NT2/D1 (cell line): ENCODE data around the gene POMT2.

Experiments used
- DNase-seq: peaks from one replicate; pipeline ENCODE4 v3.0.0-alpha.2; 2011; ENCODE audit warnings: low read depth, low spot score
- H3K27me3 ChIP-seq: 2 replicates; pipeline ENCODE4 v1.6.0; 2011; ENCODE audit warnings: mild to moderate bottlenecking; ENCODE audit not compliant: insufficient read length, insufficient read depth
- H3K36me3 ChIP-seq: 2 replicates; pipeline ENCODE4 v1.6.1; 2011; ENCODE audit warnings: mild to moderate bottlenecking, low read length, mixed read lengths; ENCODE audit not compliant: insufficient read depth, insufficient read length
- H3K4me1 ChIP-seq: 2 replicates; pipeline ENCODE4 v1.5.1; 2011; ENCODE audit not compliant: insufficient read depth, insufficient read length
- H3K4me3 ChIP-seq: 2 replicates; pipeline ENCODE4 v1.5.1; 2011; ENCODE audit warnings: low read depth; ENCODE audit not compliant: insufficient read length
- H3K9ac ChIP-seq: 2 replicates; pipeline ENCODE4 v1.6.0; 2011; ENCODE audit warnings: low read depth; ENCODE audit not compliant: insufficient read length
- H3K9me3 ChIP-seq: 2 replicates; pipeline ENCODE4 v1.5.1; 2011; ENCODE audit warnings: mild to moderate bottlenecking, low read length; ENCODE audit not compliant: insufficient read depth
- SUZ12 ChIP-seq: IDR thresholded peaks from 2 replicates; pipeline ENCODE4 v1.6.1; 2011; ENCODE audit not compliant: insufficient read length, insufficient read depth; ENCODE audit errors: extremely low read depth
- YY1 ChIP-seq: IDR thresholded peaks from 2 replicates; pipeline ENCODE4 v1.6.1; 2011; ENCODE audit not compliant: insufficient read length, insufficient read depth
- ZNF274 ChIP-seq: IDR thresholded peaks from 2 replicates; pipeline ENCODE4 v1.6.1; 2011; ENCODE audit warnings: mild to moderate bottlenecking, low read depth, low read length

POMT2 gene

DNA sequence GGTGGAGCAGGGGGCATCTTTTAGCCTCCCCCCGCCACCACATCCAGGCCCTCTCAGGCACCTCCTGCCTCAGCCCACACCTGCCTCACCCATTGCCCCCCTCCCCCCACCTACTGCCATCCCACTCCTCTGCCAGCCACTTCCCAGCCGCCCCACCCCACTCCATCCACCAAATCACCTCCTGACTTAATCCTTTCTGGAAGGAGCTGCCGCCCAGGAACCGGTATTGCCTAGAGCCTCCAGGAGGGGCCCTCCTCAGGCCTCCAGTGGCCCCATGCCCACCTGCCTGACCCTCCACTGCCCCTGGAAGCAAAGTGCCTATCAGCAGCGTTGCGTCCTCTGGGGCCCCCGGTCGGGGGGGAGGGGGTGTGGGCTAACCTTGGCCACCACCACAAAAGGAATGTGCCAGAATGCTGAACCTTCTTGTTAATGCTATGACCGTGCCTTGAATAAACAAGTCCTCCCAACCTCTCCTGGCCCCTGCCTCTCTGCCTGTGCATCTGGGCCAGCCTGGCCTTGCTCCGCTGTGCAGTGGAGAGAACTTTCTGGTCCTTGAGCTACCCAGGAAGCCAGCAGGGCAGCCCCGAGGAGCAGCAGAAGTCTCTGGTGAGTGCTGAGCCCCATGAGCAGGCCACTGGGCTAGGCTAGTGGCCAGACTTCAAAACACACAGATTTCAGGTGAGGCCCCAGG, 61.5 kb downstream of the POMT2 start:
- H3K9me3 ChIP-seq = no peaks in the 10 kb centered on the region
- TF ChIP-seq ZNF274 = no peak
- TF ChIP-seq SUZ12 = no peak
- no peak for TF ChIP-seq YY1
- H3K4me3 ChIP-seq = no peak overlapping the region
- no peak for DNase-seq
- H3K36me3 ChIP-seq = no peaks in the 10 kb centered on the region
- no peak overlapping the region for H3K9ac ChIP-seq
- peaks cover 4% of the 10 kb centered on the region for H3K27me3 ChIP-seq
- H3K4me1 ChIP-seq = peaks cover 4% of the 10 kb centered on the region

- H3K36me3 ChIP-seq = no peaks in the 10 kb centered on the region
- no peak overlapping the region for H3K4me3 ChIP-seq
- peaks cover 4% of the 10 kb centered on the region for H3K27me3 ChIP-seq
- TF ChIP-seq YY1 (no peak), SUZ12 (no peak), ZNF274 (no peak)
- H3K9me3 ChIP-seq = no peaks in the 10 kb centered on the region
- H3K4me1 ChIP-seq = peaks cover 4% of the 10 kb centered on the region
- no peak for DNase-seq
- no peak overlapping the region for H3K9ac ChIP-seq
Measured at GRCh38 chr14:77258566-77258965, 62.1 kb downstream of the POMT2 start.

DNA sequence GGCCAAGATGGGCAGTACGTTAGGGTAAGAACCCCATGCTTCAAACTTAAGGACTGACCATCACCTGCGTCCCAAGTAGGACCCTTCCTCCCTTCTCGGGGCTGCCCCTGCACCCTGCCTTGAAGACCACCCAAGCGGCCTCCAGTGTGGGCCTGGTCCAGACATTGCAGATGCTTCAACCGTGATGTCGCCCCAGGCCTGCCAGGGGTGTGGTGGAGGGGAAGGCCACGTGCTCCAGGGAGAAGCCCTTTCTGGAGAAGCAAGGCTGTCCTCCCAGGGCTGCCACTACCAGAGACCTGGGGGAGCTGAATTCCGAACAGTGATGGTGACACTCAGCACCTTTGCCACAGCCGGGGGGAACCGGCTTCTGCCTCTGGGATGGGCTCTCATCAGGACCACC, 63.0 kb downstream of the POMT2 start:
- Histone ChIP-seq H3K4me1 (peaks cover 4% of the 10 kb centered on the region), H3K4me3 (no peak overlapping the region), H3K27me3 (no peaks in the 10 kb centered on the region), H3K9ac (no peak overlapping the region), H3K9me3 (no peaks in the 10 kb centered on the region), H3K36me3 (no peaks in the 10 kb centered on the region)
- DNase-seq = no peak
- no peak for TF ChIP-seq ZNF274
- no peak for TF ChIP-seq SUZ12
- no peak for TF ChIP-seq YY1

- DNase-seq = no peak
- Histone ChIP-seq H3K4me3 (no peak overlapping the region), H3K9ac (no peak overlapping the region), H3K36me3 (no peaks in the 10 kb centered on the region), H3K27me3 (no peaks in the 10 kb centered on the region), H3K4me1 (peaks cover 4% of the 10 kb centered on the region), H3K9me3 (no peaks in the 10 kb centered on the region)
- TF ChIP-seq YY1 (no peak), SUZ12 (no peak), ZNF274 (no peak)
Measured at GRCh38 chr14:77256694-77257093, 64.0 kb downstream of the POMT2 start.

GRCh38 chr14:77253333-77254190, 67.1 kb downstream of the POMT2 start:
- TF ChIP-seq SUZ12 = no peak
- peaks cover 5% of the 10 kb centered on the region for H3K36me3 ChIP-seq
- DNase-seq = no peak
- H3K9me3 ChIP-seq = no peaks in the 10 kb centered on the region
- H3K9ac ChIP-seq = no peak overlapping the region
- no peaks in the 10 kb centered on the region for H3K4me1 ChIP-seq
- H3K4me3 ChIP-seq = no peak overlapping the region
- no peaks in the 10 kb centered on the region for H3K27me3 ChIP-seq

DNA sequence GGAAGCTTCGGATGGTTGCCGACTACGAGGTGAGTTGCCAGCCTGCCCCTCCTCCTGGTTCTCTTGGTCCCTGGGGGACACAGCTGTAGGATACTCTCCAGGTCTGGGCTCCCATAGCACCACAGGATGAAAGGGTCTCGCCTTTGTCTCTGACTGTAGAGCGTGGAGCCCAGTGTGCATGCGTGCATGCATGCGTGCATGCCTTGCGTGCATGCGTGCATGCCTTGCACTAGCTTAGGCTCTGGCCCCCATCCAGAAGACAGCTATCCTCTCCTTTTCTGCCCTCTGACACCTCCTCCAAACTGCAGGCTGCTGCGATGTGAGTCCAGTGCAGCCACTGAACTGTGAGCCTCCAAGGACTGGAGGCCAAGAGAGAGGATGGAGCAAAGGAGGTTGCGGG, 68.8 kb downstream of the POMT2 start:
- no peaks in the 10 kb centered on the region for H3K27me3 ChIP-seq

DNA sequence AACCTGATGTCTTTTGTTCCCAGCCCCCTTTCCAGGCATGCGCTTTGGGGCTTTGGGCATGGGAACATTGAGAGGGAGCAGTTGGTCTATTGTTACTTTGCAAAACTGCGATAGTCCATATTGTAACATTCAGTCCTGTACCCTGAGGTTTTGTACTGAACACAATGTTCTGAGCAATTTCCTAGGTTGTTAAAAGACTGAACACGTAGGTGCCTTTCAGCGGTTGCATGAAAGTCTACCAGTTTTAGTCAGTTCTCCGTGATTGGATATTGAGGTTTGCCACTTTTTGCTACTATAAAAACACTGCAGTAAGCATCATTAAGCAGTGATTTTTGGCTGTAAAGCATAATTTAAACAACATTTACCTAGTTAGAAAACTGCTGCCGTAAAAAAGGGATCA, 69.8 kb downstream of the POMT2 start:
- Histone ChIP-seq H3K9me3 (no peaks in the 10 kb centered on the region), H3K27me3 (no peaks in the 10 kb centered on the region), H3K36me3 (peaks cover 5% of the 10 kb centered on the region), H3K4me1 (no peaks in the 10 kb centered on the region), H3K9ac (no peak overlapping the region), H3K4me3 (no peak overlapping the region)
- TF ChIP-seq YY1 = no peak
- TF ChIP-seq SUZ12 = no peak
- TF ChIP-seq ZNF274 = no peak
- no peak for DNase-seq

More for the DNA sequence above, 68.8 kb downstream of the POMT2 start:
- DNase-seq = no peak
- no peaks in the 10 kb centered on the region for H3K9me3 ChIP-seq
- no peak overlapping the region for H3K9ac ChIP-seq
- H3K36me3 ChIP-seq = peaks cover 5% of the 10 kb centered on the region
- no peak overlapping the region for H3K4me3 ChIP-seq
- TF ChIP-seq YY1 (no peak), ZNF274 (no peak), SUZ12 (no peak)
- no peaks in the 10 kb centered on the region for H3K4me1 ChIP-seq
